ENCODE results near the gene SERPINE1.

The SERPINE1 gene

DNA sequence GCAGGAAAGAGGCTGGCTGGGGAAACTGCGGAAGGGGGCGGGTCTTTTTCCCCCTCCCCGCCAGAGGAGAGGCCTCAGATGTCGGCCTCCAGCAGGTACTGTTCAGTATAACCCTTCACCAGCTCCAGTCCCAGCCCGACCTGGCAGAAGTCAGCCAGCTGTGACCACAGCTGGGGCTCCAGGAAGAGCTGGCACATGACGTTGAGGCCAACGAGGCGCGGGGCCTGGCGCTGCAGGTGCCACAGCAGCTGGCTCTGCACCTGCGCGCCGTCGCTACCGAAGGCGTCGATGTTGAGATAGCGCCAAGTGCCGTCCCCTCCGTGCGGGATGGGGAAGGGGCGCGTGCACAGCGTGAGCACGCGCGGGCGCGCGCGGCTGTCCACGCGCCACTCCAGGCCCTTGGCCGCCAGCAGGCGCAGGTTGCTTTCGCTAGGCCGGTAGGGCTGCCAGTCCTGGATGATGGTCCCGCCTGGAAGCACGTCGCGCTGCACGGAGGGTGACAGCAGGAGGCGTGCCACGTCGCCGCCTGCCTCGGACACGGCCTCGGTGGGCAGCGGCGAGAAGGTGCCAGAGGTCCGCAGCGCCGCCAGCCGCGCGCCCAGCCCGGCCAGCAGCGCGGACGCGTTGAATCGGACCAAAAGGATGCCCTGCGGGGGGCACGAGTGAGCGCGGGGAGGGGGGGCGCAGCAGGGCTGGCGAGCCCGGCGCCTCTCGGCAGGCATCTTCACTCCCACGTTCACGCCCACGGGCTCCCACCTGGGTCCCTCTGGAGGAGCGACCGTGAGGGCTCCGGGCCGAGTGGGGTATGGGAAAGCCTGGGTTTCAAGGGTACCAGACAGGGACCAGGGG, 45.3 kb downstream of the SERPINE1 start:
- peak; percentile 80 for DNase-seq

DNA sequence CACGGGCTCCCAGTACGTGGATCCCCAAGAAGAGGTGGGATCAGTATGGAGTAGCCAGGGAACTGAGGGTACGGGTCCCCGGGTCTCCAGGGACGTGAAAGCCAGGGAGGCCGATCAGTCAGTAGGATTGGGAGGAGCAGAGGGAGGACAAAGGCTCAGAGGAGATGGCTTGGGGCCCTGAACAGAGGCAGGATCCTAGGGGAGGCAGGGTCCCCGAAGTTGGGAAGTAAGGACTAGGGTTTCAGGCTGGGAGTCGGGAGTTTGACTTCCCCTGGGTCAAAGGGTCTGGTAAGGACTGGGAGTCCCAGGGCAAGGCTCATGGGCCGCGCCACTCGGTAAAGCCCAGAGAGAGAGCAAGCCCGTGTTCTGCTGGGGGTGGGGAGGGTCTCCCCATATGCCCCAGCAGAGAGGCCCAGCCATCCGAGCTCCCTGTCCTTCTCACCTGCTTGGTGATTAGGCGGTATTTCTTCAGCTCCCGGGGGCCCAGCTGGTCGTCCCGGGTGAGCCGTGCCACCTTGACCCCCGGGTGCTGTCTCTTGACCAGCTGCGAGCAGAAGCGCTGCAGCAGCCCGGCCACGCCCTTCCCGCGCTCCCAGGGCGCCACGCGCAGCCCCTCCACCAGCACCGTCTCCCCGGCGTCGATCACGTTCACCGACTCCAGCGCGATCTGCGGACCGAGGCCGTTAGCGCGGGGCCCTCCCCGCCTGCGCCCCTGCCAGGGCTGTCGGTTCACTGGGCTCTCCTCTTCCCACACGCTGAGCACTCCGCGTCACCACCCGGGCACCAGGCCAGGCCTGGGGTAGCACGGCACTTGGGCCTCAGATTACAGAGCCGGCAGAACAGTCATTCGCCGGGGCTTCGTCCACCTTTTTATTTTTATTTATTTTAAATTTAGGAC, 46.2 kb downstream of the SERPINE1 start:
- peak; percentile 37 for DNase-seq

DNA sequence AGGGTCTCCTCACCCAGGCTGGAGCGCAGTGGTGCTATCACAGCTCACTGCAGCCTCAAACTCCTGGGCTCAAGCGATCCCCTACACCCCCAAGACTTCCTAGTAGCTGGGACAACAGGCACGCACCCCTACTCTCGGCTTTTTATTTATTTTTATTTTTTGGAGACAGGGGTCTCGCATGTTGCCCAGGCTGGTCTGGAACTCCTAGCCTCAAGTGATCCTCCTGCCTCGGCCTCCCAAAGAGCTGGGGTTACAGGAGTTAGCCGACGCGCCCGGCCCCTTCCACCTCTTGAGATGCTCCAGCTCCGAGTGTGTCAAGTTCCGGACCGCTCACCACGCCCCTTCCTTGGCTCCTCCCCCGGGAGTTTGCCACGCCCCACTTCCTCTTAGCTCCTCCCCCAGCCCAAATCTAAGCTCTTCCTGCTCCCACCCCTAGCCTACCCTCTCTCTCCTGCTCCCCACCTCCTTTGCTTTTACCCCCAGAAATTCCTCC, 46.9 kb downstream of the SERPINE1 start:
- no peak for DNase-seq

DNA sequence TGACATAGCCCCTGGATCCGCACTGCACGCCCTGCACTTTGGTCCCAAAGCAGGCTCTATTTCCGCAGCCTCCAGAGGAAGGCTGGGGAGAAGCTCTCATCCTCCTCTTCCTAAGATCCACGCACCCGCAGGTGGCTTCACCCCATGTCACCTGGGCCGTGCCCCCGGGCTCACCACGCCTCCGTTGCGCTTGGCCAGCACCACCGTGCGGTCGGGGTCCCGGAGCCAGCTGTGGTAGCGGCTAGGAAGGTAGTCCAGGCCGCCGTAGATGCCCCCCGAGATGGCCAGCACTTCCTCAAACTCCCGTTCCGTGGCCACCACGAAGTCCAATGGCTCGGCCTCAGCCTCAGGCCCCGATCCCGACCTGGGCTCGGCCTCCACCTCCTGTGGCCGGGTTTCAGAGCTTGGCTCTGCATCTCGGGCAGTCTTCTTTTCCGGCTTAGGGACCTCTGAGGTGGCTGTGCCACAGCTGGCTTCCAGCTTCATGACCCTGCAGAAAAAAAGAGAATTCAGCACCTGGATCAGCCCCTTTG, 47.5 kb downstream of the SERPINE1 start:
- no peak for DNase-seq

DNA sequence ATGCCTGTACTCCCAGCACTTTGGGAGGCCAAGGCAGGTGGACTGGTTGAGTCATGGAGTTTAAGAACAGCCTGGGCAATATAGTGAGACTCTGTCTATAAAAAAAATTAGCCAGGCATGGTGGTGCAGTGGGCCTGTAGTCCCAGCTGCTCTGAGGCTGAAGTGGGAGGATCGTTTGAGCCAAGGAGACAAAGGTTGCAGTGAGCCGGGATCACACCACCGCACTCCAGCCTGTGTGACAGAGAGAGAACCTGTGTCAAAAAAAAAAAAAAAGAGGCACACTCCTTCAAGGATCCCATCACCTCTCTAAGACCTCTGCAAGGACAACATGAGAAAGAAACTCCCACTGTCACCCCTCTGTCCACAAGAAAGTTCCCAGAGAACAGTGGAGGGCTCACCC, 48.8 kb downstream of the SERPINE1 start:
- no peak for DNase-seq

DNA sequence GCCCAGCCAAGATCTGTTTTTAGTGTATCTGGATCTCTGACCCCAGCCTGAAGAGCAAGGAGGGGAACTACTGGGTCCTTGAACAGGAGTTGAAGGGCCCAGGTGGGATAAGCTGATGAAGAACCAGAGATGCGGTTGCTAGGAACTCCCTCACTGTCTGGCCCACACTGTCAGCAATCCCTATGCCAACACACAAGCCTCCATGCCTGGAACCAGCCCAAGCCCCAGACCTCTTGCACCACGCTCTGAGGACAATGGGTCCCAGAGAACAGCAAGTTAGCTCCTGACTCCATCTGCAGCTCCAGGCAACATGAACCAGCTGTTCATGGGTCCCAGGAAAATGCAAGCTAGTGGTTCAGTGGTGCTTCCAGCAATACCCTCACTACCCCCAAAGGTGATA, 50.7 kb downstream of the SERPINE1 start:
- DNase-seq = no peak

DNA sequence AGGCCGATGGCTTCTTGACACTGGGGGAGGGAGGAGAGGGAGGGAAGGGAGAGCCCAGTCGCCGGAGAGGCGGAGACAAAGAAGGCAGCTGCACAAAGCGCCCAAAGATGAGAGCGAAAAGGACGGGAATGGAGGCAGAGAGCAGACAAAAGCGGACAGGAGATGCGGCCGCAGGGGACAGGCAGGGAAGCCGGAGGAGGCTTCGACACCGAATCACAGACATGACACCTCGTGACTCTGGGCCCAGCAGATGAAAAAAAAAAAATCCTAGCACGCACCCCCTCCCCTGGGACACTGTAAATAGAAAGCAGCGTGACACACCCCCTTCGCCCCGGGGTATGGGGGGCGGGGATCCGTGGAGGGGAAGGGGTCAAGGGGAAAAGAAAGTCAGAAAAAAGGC, 52.2 kb downstream of the SERPINE1 start:
- DNase-seq = peak; percentile 39

DNA sequence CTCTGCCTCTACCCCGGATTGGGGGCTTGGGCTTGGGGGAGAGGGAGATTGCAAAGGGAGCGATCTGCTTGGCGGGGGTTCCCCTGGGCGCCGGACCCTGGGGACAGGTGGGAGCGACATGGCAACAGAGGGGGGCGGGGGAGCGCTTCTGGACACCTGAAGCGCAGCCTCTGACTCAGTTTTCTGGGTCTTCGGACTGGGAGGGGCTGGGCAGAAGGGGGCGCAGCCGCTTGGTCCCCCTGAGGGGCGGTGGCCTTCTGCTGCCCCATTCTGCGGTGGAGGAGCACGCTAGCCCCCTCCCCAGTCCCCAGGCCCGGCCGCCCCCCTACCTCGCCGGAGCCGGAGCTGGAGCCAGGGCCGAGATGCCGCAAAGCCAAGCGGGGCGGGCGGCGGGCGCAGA, 52.8 kb downstream of the SERPINE1 start:
- no peak for DNase-seq

DNA sequence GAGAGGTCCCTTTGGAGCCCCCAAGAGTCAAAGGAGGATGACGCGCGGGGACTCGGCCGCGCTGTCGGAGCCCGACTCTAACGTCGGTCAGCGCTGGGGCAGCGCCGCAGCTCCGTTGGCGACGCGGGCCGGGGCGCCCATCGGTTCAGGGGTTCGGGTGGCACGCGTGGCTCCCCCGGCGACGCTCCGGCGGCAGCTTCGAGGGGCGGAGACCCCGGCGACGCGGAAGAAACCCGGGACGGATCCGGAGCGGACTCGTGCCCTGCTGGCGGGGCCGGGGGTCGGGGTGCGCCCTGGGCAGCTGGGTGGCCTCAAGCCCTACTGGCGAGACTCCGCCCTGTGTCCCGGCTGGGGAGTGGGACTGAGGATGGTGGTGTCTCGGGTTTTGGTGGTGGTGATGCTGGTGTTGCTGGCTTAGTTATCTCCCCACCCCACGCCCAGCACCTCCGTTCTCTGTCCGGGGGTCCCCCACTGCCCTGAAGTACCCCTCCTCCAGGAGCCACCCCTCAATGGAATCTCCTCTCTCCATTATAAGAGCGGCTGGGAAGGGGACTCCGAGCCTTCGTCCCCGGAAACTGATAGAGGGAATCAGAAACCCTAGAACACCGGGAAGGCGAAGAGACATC, 53.3 kb downstream of the SERPINE1 start, which contains the start of gene NAT16:
NAT16 (minus strand) TSS at position 164 of the 626 bp plus-strand sequence. CDS start 5,486 bp downstream, outside the sequence.
- DNase-seq = no peak

DNA sequence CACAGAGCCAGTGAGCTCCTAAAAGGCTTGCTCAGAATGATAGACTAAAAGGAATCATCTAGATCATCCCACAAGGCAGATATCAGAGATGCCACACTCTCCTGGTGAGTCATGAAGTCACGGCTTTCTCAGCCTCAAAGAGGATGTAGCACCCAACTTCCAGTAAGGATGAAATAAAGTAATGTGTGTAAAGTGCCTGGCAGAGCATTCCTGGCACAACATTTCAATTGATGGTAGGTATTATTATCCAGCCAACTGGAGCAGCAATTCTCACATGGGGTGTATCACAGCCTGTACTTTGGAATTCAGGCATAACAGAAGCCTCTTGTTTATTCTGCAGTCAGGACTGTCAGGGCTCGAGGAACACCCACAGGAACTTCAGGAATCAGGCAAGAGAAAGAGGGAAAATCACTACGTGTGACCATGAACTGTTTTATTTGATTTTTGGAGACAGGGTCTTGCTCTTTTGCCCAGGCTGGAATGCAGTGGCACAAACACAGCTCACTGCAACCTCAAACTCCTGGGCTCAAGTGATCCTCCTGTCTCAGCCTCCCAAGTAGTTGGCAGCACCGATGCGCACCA, 58.4 kb downstream of the SERPINE1 start:
- DNase-seq = no peak

DNA sequence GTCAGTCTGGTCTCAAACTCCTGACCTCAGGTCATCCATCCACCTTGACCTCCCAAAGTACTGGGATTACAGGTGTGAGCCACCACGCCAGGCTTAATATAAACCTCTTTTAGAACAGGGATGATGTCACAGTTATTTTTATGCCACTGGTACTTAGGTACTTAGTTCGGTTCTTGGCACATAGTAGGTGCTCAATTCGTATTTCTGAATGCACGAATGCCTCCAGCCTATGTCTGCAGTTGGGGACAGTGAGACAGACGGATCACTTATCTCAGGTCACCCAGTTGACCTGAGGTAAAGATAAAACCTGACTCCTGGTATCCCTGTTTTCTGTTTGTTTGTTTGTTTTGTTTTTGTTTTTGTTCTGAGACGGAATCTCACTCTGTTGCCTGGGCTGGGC, 59.3 kb downstream of the SERPINE1 start:
- DNase-seq = no peak

DNA sequence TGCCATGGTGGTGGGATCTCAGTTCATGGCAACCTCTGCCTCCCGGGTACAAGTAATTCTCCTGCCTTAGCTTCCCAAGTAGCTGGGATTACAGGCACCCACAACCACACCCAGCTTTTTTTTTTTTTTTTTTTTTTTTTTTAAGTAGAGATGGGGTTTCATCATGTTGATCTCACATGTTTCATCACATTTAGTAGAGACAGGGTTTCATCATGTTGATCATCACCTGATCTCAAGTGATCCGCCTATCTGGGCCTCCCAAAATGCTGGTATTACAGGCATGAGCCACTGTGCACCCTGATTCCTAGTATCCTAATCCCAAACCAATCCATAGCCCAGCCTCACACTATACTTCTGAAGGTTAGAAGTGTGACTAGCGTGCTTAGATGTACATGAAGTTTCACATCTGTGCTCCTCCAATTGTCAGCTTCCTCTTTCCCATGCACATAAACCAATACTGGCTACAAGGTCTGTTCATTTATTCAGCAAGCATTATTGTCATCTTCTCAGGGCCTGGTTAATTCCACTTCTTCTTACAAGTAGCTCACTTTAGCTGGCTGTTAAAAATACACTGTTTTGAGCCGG, 60.0 kb downstream of the SERPINE1 start:
- DNase-seq = no peak

Measured in NCI-H2171 (cell line).